HG03575 (cell line): ENCODE data around the gene OR13A1.
"Not testable (repeated sequence)": the region's sequence is repeated elsewhere in the genome, so short reads cannot be mapped to it uniquely, and the experiment has no call there.

Source experiments
- ATAC-seq: cut with Tn5 transposase; IDR thresholded peaks from one replicate; pipeline ENCODE4 v1.9.1; 2021; ENCODE audit not compliant: unreplicated experiment, insufficient number of reproducible peaks, low FRiP score; ENCODE audit errors: extremely low read depth

OR13A1 gene

GRCh38 chr10:45298341-45298955 lies 17.0 kb downstream of the OR13A1 start:
- ATAC-seq, result not testable (repeated sequence)

- ATAC-seq, result no peak
These were observed 20.7 kb downstream of the OR13A1 start for GRCh38 chr10:45294681-45295080.

GRCh38 chr10:45286980-45287379 lies 28.4 kb downstream of the OR13A1 start:
- ATAC-seq, result no peak

GRCh38 chr10:45282061-45282460 lies 33.3 kb downstream of the OR13A1 start:
- no peak for ATAC-seq

GRCh38 chr10:45280113-45280760 lies 35.2 kb downstream of the OR13A1 start:
- no peak for ATAC-seq

- ATAC-seq, result no peak
These were observed 35.7 kb downstream of the OR13A1 start for GRCh38 chr10:45279682-45280081.

- ATAC-seq, result no peak
These were observed 36.4 kb downstream of the OR13A1 start for GRCh38 chr10:45278860-45279498.

GRCh38 chr10:45276146-45276545 lies 39.3 kb downstream of the OR13A1 start:
- ATAC-seq, result not testable (repeated sequence)

- ATAC-seq, result no peak
These were observed 41.0 kb downstream of the OR13A1 start for GRCh38 chr10:45274364-45274763.

- ATAC-seq, result not testable (repeated sequence)
These were observed 47.6 kb downstream of the OR13A1 start for GRCh38 chr10:45267777-45268176.

- no peak for ATAC-seq
These were observed 49.4 kb downstream of the OR13A1 start for GRCh38 chr10:45265996-45266395.

- no peak for ATAC-seq
These were observed 53.5 kb downstream of the OR13A1 start for GRCh38 chr10:45261946-45262345.

- no peak for ATAC-seq
These were observed 54.1 kb downstream of the OR13A1 start for GRCh38 chr10:45261243-45261775.

GRCh38 chr10:45260635-45261034 lies 54.8 kb downstream of the OR13A1 start:
- not testable (repeated sequence) for ATAC-seq

GRCh38 chr10:45259786-45260495 lies 55.5 kb downstream of the OR13A1 start:
- ATAC-seq, result not testable (repeated sequence)

- ATAC-seq, result no peak
These were observed 57.8 kb downstream of the OR13A1 start for GRCh38 chr10:45257600-45257999.

- ATAC-seq, result no peak
These were observed 59.2 kb downstream of the OR13A1 start for GRCh38 chr10:45256246-45256645.

GRCh38 chr10:45255706-45256105 lies 59.7 kb downstream of the OR13A1 start:
- no peak for ATAC-seq

- no peak for ATAC-seq
These were observed 60.5 kb downstream of the OR13A1 start for GRCh38 chr10:45254892-45255291.
